ENCODE results near the gene PDS5B.
"Not testable (repeated sequence)": the region's sequence is repeated elsewhere in the genome, so short reads cannot be mapped to it uniquely, and the experiment has no call there.

The PDS5B gene

GRCh38 chr13:32811297-32811800 lies 225.1 kb downstream of the PDS5B start:
- H3K4me3 ChIP-seq (ENCODE audit: low read depth, low read length): no peak overlapping the region
- TF ChIP-seq, protein P1, sequence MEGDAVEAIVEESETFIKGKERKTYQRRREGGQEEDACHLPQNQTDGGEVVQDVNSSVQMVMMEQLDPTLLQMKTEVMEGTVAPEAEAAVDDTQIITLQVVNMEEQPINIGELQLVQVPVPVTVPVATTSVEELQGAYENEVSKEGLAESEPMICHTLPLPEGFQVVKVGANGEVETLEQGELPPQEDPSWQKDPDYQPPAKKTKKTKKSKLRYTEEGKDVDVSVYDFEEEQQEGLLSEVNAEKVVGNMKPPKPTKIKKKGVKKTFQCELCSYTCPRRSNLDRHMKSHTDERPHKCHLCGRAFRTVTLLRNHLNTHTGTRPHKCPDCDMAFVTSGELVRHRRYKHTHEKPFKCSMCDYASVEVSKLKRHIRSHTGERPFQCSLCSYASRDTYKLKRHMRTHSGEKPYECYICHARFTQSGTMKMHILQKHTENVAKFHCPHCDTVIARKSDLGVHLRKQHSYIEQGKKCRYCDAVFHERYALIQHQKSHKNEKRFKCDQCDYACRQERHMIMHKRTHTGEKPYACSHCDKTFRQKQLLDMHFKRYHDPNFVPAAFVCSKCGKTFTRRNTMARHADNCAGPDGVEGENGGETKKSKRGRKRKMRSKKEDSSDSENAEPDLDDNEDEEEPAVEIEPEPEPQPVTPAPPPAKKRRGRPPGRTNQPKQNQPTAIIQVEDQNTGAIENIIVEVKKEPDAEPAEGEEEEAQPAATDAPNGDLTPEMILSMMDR (IDR thresholded peaks at IDR 0.05; ENCODE audit: low read depth, low read length): no peak

DNA sequence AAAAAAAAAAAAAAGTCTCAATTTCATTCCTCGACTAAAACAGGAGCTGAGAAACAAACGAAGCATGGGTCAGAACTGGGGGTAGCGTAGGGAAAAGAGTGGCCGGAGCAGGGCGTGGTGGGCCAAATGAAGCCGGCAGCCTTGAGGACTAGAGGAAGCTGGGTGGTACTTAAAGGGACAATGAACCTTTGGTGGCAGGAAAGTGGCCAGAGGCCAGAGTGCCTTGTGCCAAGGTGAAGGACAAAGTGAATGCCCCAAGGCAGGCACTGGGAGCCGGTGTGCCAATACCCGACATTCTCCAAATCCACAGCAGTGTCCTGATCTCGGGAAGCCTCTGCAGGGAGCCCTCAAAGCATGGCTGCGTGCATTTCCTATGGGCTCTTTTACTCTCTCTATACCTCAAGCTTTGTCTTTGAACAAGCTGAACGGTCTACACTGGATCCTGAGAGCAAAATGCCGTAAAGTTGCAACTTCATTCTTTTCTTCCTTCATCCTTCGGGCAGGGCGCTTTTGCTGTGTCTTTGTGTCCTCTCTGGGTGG lies 235.0 kb downstream of the PDS5B start:
- TF ChIP-seq, protein P1 (IDR thresholded peaks at IDR 0.05; ENCODE audit: low read depth, low read length): no peak
- H3K4me3 ChIP-seq (ENCODE audit: low read depth, low read length): no peak overlapping the region

DNA sequence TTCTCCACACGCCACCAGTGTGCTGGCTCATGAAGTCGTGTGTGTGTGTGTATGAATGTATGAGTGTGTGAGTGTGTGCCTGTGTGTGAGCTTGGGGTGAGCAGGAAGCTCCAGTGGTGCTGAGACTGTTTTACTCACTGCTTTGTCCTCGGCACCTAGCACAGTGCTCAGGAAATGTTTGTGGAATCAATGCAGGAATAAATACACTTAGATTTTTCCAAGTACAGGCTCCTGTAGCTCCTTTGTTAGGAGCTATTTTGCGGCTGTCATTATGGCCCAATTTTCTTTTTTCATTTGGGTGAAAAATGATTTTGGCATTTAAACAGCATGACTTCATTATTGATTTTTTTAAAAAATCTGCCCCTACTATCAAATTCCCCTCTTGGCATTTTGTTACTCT lies 236.5 kb downstream of the PDS5B start:
- TF ChIP-seq, protein P1 (IDR thresholded peaks at IDR 0.05; ENCODE audit: low read depth, low read length): no peak
- H3K4me3 ChIP-seq (ENCODE audit: low read depth, low read length): no peak overlapping the region

- TF ChIP-seq, protein P1 (IDR thresholded peaks at IDR 0.05; ENCODE audit: low read depth, low read length): no peak
- H3K4me3 ChIP-seq (ENCODE audit: low read depth, low read length): no peak overlapping the region
These were observed 237.3 kb downstream of the PDS5B start for GRCh38 chr13:32823597-32823996.

- TF ChIP-seq, protein P1 (IDR thresholded peaks at IDR 0.05; ENCODE audit: low read depth, low read length): no peak
- H3K4me3 ChIP-seq (ENCODE audit: low read depth, low read length): no peak overlapping the region
These were observed 237.8 kb downstream of the PDS5B start for GRCh38 chr13:32824061-32824460.

DNA sequence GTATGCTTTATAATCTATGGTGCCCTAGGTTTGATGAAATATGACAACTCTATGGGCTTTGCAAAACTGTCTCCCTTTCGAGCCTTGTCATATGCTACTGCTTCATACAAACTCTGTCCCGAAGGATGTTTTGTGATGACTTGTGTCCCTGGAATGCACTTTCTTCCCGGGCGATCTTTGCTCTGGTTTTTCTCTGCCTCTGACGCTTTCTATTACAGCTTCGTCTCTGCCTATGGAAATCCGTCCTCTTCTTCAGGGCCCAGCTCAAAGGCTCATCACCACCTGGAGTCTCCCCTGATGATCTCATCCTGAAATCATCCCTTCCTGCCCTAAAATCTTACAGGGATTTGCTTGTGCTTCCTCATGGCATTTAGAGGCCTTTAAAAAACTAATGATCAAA lies 238.4 kb downstream of the PDS5B start:
- TF ChIP-seq, protein P1 (IDR thresholded peaks at IDR 0.05; ENCODE audit: low read depth, low read length): no peak
- H3K4me3 ChIP-seq (ENCODE audit: low read depth, low read length): no peak overlapping the region

DNA sequence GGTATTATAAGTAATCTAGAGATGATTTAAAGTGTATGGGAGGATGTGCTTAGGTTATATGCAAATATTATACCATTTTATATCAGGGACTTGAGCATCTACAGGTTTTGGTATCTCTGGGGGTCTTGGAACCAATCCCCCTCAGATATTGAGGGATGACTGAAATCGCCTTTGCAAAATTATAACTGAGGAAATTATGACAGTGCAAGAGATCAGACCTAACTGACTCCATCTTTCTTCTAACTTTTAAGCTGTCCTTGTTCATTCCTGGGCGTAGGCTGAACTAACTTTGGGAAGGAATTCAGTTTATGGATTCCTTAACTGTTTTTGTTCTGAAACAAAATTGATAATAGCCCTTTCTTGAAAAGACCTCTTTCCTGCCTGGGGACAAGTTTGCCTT lies 239.2 kb downstream of the PDS5B start:
- no peak overlapping the region for H3K4me3 ChIP-seq (ENCODE audit: low read depth, low read length)
- TF ChIP-seq, protein P1 (IDR thresholded peaks at IDR 0.05; ENCODE audit: low read depth, low read length): no peak

GRCh38 chr13:32826372-32826771 lies 240.1 kb downstream of the PDS5B start:
- H3K4me3 ChIP-seq (ENCODE audit: low read depth, low read length): not testable (repeated sequence)
